ENCODE measurements around the gene LEAP2. TPM values are rescaled to one million over a fixed set of nuclear protein-coding genes. Genes with fewer than 3 reads are reported as not detected.

LEAP2 gene, protein sequence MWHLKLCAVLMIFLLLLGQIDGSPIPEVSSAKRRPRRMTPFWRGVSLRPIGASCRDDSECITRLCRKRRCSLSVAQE
- total RNA-seq: 0.15 TPM in 1 of 2 replicates, not detected in the other

DNA sequence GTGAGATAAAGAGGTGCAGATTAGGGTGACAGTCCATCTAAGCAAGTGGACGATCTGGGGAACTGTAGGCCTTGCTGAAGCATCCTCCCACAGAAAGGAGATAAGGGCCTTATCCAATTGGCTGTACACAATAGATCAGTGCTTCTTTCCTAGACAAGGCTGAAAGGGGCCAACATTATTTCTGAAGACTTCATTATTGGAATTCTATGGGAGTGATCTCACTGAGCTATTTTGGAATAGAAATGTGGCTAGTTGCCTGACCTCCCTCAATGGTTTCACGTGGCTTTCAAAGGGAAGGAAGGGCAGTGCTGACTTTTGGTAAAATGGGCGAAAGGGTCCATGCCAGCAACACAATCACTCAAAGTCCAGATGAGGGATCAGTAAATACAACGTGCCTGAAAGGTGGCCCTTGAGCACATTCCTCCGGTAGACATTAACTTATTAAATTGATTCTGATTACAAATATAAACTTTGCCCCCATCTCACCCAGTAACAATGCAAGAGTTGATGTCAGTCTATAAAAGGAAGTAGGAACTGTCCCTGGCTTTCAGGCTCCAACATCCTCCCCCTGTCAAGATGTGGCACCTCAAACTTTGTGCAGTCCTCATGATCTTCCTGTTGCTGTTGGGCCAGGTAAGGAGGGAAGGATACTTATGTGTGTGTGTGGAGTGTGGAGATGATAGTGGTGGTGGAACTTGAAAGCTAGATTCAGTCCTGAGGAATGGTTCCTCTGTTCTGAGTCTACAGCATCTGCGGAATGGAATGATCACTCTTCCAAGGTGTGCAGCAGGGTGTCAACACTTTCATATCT, at the start of gene LEAP2:
Gene LEAP2 (plus strand): TSS at position 550 of the 811 bp plus-strand sequence. CDS start 27 bp downstream, at position 577.
- DNase-seq (ENCODE audit: low read depth): peak; percentile 66

DNA sequence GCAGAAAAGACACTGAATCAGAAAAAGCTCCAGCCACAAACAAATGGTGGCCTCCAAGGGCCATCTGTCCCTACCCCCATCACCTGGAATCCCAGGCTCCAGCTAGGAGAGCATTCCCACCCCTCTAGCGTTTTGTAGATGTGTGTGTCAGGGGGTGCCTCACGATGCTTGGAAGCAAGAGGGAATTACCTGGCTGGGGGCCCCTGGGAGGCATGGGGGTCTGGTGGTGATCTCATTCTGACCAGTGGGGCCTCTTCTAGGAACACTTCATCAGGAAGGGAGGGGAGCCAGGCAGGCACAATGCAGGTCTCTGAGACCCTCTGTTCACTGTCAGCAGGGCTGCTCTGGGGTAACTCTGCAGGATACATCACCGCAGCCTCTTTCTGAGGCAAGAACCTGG, 49.0 kb upstream of the LEAP2 start:
- no peak for DNase-seq (ENCODE audit: low read depth)

DNA sequence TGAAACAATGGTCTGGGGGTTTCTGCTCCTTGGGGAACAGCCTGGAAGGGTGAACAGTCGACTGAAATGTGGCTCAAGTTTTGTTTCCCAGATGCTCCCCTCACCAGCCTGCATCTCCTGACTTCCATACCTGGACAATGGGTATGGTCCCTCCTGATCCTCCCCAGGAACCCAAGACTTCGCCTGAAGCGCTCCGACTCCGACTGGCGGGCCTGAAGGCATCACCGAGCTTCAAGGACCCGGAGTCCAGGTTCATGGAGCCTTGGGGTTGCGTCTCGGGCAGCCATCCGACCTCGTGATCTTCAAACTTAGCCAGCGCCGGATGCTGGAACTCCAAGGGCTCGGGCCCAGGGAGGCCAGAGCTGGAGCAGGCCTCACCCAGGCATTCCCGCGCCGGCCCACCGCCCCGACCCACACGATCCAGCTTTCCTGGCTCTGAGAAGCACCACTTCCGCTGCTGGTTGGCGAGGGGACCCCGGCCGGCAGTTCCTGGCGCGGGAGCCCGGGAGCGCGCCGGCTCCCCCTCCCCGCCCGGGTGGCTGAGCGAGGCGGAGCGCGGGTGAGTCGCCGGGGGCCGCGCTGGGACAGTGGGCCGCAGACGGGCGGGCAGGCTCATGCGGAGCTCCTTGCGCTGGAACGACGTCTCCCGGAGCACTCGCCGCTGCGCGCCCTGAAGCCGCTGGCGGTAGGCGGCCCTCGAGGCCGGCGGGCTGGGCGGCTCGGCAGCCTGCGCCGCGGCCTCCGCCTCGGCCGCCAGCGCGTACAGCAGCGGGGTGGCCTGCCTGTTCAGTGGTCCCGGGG, 48.2 kb upstream of the LEAP2 start:
- DNase-seq (ENCODE audit: low read depth): no peak

DNA sequence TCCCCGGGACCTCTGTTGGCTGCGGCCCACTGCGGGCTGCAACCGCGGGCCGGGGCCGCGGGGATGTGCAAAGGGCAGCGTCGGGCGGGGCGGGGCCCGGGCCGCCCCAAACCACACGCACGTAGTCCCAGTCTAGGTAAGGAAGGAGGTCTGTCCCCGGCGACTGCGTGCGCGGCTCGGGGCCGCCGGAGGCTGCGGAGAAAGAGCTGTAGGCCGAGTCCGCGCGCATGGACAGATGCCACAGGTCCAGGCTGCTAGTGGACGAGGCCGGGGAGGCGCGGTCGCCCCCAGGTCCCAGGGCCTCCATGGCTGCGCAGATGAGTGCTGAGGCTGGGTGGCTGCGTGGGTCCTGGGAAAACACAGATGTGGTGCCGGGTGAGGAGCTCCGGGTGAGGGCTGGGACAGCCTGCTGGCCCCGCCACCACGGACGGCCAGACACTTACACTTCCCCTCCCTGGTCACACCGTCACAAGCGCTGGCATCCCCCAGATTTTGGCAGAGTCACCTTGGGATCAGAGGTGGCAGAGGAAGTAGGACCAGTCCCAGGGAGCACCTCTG, 47.6 kb upstream of the LEAP2 start:
- DNase-seq (ENCODE audit: low read depth): no peak

DNA sequence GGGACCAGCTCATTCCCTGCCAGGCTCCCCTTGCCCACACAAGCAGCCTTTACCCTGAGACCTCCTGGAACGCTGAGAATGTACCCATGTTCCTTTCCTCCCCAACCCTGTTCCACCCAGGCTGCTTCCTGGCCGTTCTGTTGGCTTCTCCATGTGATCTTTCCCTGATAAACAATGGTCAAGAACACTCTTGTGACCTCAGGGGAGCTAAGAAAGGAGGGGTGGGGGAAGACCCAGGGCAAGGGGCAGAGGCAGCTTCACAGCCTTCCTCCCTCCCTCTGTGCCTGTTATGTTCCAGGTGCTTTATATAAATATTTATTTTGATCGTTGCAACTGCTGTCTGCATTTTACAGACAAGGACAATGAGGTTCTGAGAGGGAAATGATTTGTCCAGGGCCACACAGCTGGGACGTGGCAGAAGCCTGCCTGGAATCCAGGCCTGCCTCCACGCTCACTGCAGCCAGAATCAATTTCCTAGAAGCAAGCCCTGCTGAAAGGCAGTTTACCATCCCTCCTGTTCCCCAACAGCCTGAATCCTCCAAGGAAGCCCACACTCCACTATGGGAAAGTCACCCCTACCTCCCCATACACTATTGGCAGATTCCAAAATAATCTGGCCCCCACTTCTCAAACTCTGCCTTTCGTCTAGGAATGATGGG, 46.9 kb upstream of the LEAP2 start:
- DNase-seq (ENCODE audit: low read depth): no peak

DNA sequence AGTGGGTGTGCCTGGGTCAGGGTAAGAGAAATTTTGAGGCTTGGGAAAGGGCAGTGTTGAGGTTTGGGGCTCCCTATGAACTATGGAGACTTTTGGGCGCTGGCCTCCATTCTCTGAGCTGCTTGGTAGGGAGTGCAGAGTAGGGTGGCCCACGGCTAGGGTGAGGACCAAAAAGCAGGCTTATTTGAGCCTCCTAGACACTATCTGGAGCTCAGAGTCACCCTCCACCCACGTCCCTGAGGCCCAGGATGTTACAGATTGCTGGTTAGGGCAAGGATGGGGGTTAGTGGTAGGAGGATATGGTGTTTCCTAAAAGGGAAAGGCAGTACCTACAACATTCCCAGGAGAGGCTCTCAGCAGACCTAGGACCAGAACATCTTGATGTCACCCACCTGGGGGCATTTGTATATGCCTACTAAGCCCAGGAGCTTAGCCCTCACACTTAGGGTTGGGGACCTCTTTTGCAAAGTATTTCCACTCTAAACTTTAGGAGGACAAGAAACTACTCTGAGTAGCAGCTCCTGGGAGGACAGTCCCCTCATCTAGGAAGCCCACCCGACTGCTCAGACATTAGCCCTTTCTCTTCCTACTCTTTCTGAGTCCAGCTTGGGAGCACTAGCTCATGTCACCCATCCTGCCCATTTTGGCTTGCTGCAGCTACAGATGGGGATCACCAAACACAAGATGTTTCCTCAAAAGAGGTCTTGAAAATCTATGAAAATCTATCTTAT, 45.4 kb upstream of the LEAP2 start:
- DNase-seq (ENCODE audit: low read depth): no peak

DNA sequence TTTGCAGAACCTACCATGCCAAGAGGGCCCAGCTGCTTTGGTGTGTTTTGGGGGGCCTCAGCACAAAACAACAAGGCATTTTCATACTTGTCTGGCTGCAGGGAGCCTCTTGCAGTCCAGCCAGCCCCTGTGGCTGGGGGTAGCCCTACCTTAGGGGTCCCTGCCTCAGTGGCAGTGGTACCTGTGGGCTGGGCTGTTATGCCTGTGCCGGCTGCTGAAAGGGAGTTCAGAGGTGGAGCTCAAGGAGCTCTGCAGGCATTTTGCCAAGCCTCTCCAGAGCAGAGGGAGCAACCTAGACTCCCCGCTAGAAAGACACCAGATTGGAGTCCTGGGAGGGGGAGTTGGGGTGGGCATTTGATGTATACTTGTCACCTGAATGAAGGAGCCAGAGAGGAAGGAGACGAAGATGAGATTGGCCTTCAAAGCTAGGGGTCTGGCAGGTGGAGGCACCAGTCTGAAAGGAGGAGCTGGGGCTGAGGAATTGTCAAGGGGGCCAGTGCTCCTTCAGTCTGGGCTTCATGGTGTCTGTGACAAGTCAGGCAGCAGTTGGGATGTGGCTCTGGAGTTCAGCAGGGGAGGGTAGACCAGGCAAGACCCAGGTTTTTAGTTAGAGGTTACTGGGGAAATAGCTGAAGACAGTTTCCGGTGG, 44.5 kb upstream of the LEAP2 start:
- no peak for DNase-seq (ENCODE audit: low read depth)

DNA sequence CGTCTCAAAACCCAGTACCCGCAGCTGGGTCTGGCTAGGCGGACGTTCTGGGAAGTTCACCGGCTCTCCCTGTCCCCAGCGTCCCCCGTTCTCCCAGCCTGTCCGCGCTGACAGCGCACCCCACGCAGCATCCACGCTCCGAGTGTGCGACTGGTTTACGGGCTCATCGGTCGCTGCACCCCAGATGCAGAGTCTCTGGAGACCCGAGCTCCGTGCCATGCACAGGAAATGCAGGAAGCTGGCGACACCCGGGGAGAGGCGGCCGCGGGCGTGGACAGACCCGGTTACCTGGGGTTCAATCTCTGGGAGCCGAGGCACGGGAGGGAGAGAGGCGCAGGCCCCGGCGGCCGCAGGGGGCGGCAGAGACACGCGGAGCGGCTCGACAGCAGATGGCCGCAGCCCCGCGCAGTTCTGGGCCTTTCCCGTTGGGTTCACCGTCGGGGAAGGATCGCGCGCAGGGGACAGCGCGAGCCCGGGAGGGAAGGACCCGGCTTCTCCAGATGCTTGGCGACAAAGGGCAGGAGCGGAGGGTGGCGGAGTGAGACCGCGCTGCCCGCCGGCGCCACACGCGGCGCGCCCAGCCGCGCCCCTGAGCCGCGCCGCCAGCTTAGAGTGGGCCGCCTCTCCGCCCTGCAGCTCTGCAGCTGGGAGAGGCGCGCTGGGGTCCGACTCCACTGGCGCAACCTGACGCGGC, 43.6 kb upstream of the LEAP2 start:
- no peak for DNase-seq (ENCODE audit: low read depth)

DNA sequence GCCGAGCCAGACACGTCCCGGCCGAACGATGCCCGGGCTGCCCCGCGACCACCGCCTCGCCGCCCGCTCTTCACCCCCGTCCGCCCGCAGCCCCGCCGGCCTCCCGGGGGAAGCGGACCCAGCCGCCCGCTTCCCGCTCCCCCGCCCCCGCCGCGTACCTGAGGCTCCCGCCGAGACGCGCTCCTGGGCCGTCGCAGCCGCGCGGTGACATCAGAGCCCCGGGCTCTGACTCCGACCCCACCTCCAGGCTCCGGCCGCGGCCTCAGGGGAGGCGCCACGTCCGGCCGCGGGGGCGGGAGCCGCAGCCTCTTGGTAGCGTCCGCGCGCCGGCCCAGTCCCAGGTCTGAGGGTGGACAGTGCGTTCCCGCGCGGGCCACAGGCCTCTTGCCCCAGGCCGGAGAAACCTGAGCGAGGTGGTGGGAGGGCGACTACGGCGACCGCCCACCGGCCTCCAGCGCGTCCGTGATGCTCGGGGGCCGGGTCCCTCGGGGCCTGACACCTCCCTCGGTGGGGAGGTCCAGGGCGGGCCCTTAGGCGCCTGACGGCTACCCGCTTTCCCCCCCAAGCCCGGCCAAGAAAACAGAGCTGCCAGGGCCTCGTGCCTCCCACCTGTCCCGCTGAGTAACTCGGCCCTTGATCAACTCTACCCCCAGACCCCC, 42.9 kb upstream of the LEAP2 start, which contains the start of gene SHROOM1:
Gene SHROOM1 (minus strand): TSS at position 212 of the 659 bp plus-strand sequence. CDS start 4,507 bp downstream, outside the sequence.
- DNase-seq (ENCODE audit: low read depth): no peak

DNA sequence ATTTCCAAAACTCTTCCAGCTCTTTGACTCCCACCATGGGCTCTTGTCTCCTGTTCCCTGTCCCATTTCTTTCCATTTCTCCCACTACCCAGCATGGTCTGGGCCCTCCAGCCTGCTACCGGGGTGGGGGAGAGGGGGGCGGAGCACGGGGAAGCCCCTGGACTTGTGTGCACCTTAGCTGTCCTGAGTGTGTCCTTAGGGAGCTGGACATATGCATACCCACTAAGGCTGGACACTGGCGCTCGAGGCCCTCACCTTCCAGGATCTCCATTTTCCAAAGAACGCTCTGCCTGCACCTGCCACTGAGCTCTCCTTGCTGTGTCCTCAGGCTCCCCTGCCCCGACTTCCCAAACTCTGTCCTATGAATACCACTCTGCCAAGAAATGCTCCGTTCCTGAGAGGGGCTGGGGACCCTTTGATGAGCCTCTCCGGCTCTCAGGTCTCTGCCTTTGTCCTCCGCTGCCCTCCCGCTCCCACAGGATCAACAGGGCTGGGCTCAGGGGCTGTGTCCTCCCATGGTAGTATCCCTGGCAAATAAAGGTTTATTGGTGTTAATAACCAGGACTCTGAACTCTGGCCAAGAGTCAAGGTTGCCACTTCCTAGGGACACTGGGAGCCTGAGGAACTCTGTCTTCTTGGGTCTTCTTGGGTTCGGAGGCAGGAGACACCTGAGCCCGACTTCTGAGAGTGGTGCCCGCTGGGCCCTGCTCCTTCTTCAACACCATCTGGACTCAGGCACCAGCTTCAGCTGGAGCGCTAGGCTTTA, 42.2 kb upstream of the LEAP2 start:
- no peak for DNase-seq (ENCODE audit: low read depth)

DNA sequence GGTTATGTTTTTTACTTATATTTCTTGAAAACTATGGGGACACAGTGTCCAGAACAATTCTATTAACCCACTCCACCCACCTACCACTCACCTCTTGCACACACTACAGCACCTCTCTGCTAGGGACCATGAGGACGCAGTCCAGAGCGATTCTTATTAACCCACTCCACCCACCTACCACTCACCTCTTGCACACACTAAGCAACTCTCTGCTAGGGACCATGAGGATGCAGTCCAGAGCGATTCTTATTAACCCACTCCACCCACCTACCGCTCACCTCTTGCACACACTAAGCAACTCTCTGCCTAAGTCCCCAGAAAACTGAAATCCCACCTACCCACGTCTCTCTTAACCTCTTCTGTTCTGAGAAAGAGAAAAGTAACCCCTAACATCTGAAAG, 40.9 kb upstream of the LEAP2 start:
- no peak for DNase-seq (ENCODE audit: low read depth)

DNA sequence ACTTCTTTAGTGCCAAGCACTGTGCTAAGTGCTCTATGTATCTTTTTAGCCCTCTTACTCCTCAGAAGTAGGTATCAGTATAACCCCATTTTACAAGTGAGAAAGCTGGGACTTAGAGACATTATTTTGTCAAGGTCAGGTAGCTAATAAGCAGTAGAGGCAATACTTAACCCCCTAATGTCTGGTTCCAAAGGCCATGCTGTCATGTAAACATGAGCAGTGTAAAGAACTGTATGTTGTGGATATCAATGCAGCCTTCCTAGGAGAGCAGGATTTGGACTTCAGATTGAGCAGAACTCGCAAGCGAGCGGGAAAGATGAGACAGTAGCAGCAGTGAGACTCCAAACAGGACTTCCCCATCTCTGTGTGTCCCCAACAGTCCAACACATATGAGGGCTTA, 39.4 kb upstream of the LEAP2 start:
- DNase-seq (ENCODE audit: low read depth): no peak

DNA sequence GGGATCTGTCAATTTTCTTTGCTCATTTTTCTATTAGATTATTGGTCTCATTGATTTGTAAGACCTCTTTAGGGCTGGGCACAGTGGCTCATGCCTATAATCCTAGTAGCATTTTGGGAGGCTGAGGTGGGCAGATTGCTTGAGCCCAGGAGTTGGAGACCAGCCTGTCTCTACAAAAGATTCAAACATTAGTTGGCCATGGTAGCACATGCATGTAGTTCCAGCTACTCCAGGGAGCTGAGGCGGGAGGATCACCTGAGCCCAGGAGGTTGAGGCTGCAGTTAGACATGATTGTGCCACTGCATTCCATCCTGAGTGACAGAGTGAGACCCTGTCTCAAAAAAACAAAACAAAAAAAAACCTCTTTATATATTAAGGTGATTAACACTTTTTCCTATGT, 36.6 kb upstream of the LEAP2 start:
- DNase-seq (ENCODE audit: low read depth): no peak

DNA sequence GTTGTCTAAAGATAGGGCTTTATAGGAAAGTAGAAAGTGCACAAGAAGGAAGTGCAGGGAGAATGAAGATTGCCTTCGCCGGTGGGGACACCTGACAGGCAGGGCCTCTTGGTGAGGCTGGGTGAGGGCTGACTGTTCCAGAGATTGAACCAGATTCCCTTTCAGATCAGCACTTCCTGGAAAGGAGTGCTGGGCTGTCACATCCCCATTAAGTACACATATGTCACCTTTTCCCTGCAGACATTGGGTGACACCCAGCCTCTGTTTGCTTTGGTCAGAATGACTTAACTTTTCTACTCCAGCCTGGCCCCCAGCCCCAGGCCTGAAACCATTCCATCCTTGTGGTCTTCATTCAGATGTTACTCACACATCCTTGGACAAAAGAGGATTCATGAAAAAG, 35.6 kb upstream of the LEAP2 start:
- DNase-seq (ENCODE audit: low read depth): no peak

DNA sequence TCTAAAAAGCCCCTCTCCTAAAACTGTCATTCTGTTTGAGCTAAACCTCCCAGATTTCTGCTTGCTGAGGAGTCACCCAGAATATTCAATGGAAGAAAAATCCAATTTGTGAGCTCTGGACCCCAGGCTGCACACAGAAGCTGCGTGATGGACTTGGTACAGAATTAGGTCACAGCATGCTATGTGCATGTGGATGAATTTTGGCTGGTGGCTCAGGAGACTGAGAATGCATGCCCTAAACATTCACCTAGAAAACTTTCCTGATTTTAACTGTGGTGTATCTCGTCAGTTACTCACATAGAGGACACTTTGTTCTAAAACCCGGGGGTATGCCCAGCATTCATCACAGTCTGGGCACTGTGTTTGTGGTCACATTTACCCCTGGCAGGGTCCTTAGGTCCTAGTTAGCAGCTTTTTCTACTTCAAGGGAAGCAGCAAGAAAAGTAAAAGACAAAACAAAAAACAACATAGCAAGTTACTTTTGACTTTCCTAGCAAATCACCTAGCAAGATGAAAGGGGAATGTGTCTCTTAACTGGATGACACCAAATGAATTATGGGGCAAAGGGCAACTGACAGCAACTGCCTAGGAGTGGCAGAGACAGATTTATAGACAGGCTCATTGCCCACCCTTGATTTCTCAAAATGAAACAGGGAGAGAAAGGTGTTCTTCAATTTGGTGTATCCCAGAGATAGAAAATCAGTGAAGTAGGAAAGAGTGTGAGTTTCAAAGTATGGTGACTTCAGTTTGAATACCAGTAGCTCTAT, 34.8 kb upstream of the LEAP2 start:
- no peak for DNase-seq (ENCODE audit: low read depth)

DNA sequence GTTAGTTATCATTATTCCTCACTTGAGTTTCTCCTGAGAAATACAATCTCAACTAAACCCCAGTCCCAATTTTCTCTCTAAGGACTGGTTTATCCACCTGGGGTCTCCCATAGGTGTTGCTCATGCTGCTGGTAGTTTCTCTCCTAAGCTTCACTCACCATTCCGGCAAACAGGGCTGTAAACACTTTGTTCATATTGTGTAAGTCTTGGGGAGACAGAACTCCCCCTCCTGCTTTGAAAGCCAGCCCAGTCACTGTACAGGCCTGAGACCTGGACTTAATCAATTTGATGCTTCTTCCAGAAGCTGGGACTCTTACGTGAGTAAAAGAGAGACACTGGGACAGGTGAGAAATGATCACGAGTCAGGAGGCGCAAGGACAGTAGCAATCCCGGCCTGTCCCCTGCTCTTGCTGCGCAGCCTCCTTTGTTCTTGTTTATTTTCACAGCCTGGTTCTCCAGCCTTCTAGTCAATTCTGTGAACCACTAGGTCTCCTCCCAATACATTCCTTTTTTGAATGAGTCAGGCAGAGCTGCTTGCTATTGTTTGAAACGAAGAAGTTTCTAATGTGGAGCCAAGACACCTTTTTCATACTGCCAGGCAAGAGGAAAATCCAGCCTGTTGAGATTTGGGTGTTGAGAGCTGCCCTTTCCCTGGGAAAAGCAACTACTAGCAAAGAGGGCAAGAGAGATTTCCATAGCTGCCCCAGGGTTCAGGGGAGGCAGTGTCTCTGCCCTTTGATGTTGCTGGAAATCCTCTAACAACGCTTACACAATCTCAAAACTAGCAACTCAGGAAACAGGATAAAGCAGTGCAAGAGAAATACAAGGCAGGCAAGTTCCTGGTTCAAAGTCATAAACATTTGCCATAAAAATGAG, 33.8 kb upstream of the LEAP2 start:
- peak; percentile 74 for DNase-seq (ENCODE audit: low read depth)

DNA sequence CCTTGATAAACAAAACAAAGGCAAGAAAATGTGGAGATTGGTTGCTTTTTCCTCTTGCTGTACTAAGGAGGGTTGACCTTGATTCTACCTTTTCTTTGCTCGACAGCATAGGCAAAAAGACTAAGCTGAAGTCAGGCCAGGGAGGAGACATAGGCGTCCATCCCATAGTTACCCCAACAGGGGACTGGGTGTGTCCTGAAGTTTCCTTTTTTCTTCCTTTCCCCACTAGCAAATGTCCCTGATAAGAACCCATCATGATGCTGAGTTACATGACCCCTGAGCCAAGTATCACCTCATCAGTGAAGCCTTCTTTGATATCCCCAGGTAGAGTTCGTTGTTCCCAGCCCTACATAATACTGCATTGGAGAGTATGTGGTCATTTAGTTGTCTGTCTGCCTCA, 33.2 kb upstream of the LEAP2 start:
- DNase-seq (ENCODE audit: low read depth): no peak
